GM12878 (cell line): ENCODE data around the gene LSM12. TPM values are rescaled to one million over a fixed set of nuclear protein-coding genes. Genes with fewer than 3 reads are reported as not detected.
A peak's percentile ranks its signal among the peaks of the same experiment; 100 is the strongest.

ENCODE experiments used
- BCL11A ChIP-seq: IDR thresholded peaks from 2 replicates; pipeline ENCODE4 v1.6.1; 2011; ENCODE audit warnings: low read depth, low read length
- BRCA1 ChIP-seq: IDR thresholded peaks from 2 replicates; pipeline ENCODE4 v1.6.1; 2011; ENCODE audit warnings: low read depth, low read length, improper control_type of control experiment
- EED ChIP-seq: sonication (generic); IDR thresholded peaks from 2 replicates; pipeline ENCODE4 v1.6.1; 2016; ENCODE audit warnings: antibody characterized with exemption, low read depth
- EGR1 ChIP-seq, 2 experiments: IDR thresholded peaks; 1 replicate in 1 of 2; 2 replicates in 1 of 2; pipeline ENCODE4 v1.6.1; 2011 to 2012; ENCODE audit warnings: low read depth in 2 of 2, low read length in 2 of 2, borderline replicate concordance in 1 of 2, mild to moderate bottlenecking in 1 of 2, moderate library complexity in 1 of 2
- FOS ChIP-seq: IDR thresholded peaks from 3 replicates; pipeline ENCODE4 v1.6.1; 2011; ENCODE audit warnings: borderline replicate concordance; ENCODE audit not compliant: insufficient read length; ENCODE audit errors: extremely low read depth
- FOXK2 ChIP-seq: fragments of 450-650 bp; IDR thresholded peaks from 2 replicates; pipeline ENCODE4 v1.6.1; 2017; ENCODE audit warnings: mild to moderate bottlenecking, moderate library complexity
- GATAD2B ChIP-seq: fragments of 450-650 bp; conservative IDR thresholded peaks from 2 replicates; pipeline ENCODE4 v1.6.1; 2017; ENCODE audit warnings: low read depth, mild to moderate bottlenecking, moderate library complexity
- MEF2A ChIP-seq: IDR thresholded peaks from 2 replicates; pipeline ENCODE4 v1.6.1; 2011; ENCODE audit warnings: low read depth, mild to moderate bottlenecking, low read length, moderate library complexity; ENCODE audit not compliant: insufficient read depth
- MEF2B ChIP-seq: fragments of 450-650 bp; IDR thresholded peaks from 2 replicates; pipeline ENCODE4 v1.6.1; 2018; ENCODE audit warnings: mild to moderate bottlenecking, moderate library complexity; ENCODE audit not compliant: partially characterized antibody, poor library complexity, severe bottlenecking
- MXI1 ChIP-seq: fragments of 150-350 bp; IDR thresholded peaks from 2 replicates; pipeline ENCODE4 v1.6.1; 2011; ENCODE audit warnings: low read depth, mild to moderate bottlenecking, inconsistent platforms, low read length, improper control_type of control experiment
- NFYB ChIP-seq: IDR thresholded peaks from 2 replicates; pipeline ENCODE4 v1.6.1; 2011; ENCODE audit warnings: low read depth, mild to moderate bottlenecking, low read length, improper control_type of control experiment, moderate library complexity; ENCODE audit not compliant: insufficient read depth
- NRF1 ChIP-seq: conservative IDR thresholded peaks from 2 replicates; pipeline ENCODE4 v1.6.1; 2011; ENCODE audit warnings: mild to moderate bottlenecking, low read depth, low read length, improper control_type of control experiment
- PAX8 ChIP-seq: fragments of 450-650 bp; IDR thresholded peaks from 2 replicates; pipeline ENCODE4 v1.6.1; 2017; ENCODE audit warnings: mild to moderate bottlenecking, moderate library complexity
- POLR2AphosphoS5 ChIP-seq: IDR thresholded peaks from 2 replicates; pipeline ENCODE4 v1.6.1; 2011; ENCODE audit warnings: mild to moderate bottlenecking, low read length, inconsistent platforms
- RCOR1 ChIP-seq: conservative IDR thresholded peaks from 2 replicates; pipeline ENCODE4 v1.6.1; 2012; ENCODE audit warnings: low read depth, low read length, improper control_type of control experiment
- SMAD1 ChIP-seq: fragments of 450-650 bp; IDR thresholded peaks from 2 replicates; pipeline ENCODE4 v1.6.1; 2018; ENCODE audit warnings: mild to moderate bottlenecking, low read depth; ENCODE audit not compliant: partially characterized antibody
- polyA plus RNA-seq, 11 experiments: library from polyadenylated mRNA; depleted of rRNA in 4 of 11; unstranded in 6 of 11; stranded (reverse) in 5 of 11; fragments of >200 nt; fragmentation: Nextera tagmentation in 4 of 11; fragmentation: Illumina TruSeq in 1 of 11; extraction: Ambion mirVana in 4 of 11; extraction: Trizol in 1 of 11; gene quantifications; 1 replicate in 1 of 11; 2 replicates in 10 of 11; pipeline versions ENCODE4 v1.2.1 to v1.2.3, GENCODE V29; 2011 to 2016; ENCODE audit warnings: inconsistent platforms in 2 of 11, missing spikeins in 2 of 11, low read depth in 1 of 11
- total RNA-seq, 4 experiments: library from RNA; depleted of rRNA in 3 of 4; stranded (reverse); fragments of >200 nt in 3 of 4; fragmentation: Illumina TruSeq in 1 of 4; extraction: Trizol in 1 of 4; gene quantifications; 2 replicates each; pipeline versions ENCODE4 v1.2.1 to v1.2.3, GENCODE V29; 2013 to 2021
- TF ChIP-seq, protein P1 (sequence below): fragments of 150-350 bp; IDR thresholded peaks from 2 replicates; pipeline ENCODE4 v1.6.1; 2014; ENCODE audit warnings: mild to moderate bottlenecking, low read depth, low read length
- TF ChIP-seq, protein P2 (sequence below): IDR thresholded peaks from 2 replicates; pipeline ENCODE4 v1.6.1; 2011; ENCODE audit warnings: mild to moderate bottlenecking, low read depth, low read length, moderate library complexity; ENCODE audit not compliant: insufficient replicate concordance
- TF ChIP-seq, protein P3 (sequence below): fragments of 450-650 bp; IDR thresholded peaks from 2 replicates; pipeline ENCODE4 v1.6.1; 2018; ENCODE audit warnings: borderline replicate concordance, mild to moderate bottlenecking; ENCODE audit not compliant: partially characterized antibody
- TF ChIP-seq, protein P4 (sequence below): IDR thresholded peaks from 2 replicates; pipeline ENCODE4 v1.6.1; 2012; ENCODE audit warnings: low read length, inconsistent platforms
- TF ChIP-seq, protein P5 (sequence below): fragments of 450-650 bp; IDR thresholded peaks from 2 replicates; pipeline ENCODE4 v1.6.1; 2017; ENCODE audit warnings: low read depth, mild to moderate bottlenecking, moderate library complexity

Gene LSM12
- total and polyA plus RNA-seq, 10 of the 15 experiments (the other 5 are each of a cell fraction or from before 2014, with no cell fraction given): 51.1 to 206 (median 70.8) TPM

DNA sequence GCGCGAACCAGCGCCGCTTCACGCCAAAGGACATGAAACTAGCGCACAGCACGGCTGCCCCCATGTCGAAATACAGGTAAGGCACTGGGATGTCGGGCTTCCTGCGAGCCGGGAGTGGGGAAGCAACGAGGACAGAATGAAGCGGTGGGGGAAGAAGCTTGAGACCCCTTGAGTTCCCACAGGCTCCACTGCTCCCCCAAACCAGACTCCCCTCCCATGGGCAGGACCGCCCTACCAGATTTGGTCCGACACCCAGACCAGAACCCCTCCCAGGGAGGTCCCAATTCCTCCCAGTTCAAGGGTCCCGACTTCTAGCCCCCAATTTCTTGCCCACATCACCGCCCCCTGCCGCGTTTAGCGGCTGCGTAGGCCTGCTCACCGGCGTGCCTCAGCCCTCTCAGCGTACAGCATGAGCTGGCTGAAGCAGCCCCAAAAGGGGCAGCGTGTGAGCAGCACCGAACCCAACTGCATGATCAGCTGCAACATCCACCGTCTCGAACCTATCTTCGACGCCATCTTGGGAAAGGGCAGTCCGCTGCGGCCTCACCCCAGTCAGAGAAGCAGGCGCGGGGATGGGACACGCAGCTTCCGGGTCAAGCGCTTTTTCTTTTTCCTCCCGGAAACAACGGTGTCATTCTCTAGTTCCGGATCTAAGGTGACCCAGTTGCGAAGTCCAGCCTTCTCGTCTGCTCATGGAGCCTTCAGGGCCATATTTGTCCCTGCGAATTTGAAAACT, 51.9 kb downstream of the LSM12 start, which contains the start of gene TMEM101 (continued):
- TF ChIP-seq NFYB (no peak), EED (no peak), MEF2A (peak; percentile 54; the same call in 1 of the 2 replicates), BRCA1 (no peak), GATAD2B (peak; percentile 27; the same call in 1 of the 2 replicates), PAX8 (no peak), FOS (no peak), MXI1 (peak; percentile 88), SMAD1 (no peak), RCOR1 (no peak), POLR2AphosphoS5 (peak; percentile 79), MEF2B (no peak), FOXK2 (no peak), NRF1 (peak; percentile 64), BCL11A (no peak), EGR1 (IDR thresholded peaks at IDR 0.05; ENCODE audit: borderline replicate concordance in 1 of 2, low read depth in 2 of 2, low read length in 2 of 2) (peak; percentile 44 to 55; a peak in 2 of 3 replicates)
- TF ChIP-seq, protein P1, sequence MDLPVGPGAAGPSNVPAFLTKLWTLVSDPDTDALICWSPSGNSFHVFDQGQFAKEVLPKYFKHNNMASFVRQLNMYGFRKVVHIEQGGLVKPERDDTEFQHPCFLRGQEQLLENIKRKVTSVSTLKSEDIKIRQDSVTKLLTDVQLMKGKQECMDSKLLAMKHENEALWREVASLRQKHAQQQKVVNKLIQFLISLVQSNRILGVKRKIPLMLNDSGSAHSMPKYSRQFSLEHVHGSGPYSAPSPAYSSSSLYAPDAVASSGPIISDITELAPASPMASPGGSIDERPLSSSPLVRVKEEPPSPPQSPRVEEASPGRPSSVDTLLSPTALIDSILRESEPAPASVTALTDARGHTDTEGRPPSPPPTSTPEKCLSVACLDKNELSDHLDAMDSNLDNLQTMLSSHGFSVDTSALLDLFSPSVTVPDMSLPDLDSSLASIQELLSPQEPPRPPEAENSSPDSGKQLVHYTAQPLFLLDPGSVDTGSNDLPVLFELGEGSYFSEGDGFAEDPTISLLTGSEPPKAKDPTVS: peak; percentile 74; the same call in 1 of the 2 replicates
- TF ChIP-seq, protein P2, sequence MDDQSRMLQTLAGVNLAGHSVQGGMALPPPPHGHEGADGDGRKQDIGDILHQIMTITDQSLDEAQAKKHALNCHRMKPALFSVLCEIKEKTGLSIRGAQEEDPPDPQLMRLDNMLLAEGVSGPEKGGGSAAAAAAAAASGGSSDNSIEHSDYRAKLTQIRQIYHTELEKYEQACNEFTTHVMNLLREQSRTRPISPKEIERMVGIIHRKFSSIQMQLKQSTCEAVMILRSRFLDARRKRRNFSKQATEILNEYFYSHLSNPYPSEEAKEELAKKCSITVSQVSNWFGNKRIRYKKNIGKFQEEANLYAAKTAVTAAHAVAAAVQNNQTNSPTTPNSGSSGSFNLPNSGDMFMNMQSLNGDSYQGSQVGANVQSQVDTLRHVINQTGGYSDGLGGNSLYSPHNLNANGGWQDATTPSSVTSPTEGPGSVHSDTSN: no peak
- TF ChIP-seq, protein P3, sequence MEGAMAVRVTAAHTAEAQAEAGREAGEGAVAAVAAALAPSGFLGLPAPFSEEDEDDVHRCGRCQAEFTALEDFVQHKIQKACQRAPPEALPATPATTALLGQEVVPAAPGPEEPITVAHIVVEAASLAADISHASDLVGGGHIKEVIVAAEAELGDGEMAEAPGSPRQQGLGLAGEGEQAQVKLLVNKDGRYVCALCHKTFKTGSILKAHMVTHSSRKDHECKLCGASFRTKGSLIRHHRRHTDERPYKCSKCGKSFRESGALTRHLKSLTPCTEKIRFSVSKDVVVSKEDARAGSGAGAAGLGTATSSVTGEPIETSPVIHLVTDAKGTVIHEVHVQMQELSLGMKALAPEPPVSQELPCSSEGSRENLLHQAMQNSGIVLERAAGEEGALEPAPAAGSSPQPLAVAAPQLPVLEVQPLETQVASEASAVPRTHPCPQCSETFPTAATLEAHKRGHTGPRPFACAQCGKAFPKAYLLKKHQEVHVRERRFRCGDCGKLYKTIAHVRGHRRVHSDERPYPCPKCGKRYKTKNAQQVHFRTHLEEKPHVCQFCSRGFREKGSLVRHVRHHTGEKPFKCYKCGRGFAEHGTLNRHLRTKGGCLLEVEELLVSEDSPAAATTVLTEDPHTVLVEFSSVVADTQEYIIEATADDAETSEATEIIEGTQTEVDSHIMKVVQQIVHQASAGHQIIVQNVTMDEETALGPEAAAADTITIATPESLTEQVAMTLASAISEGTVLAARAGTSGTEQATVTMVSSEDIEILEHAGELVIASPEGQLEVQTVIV: peak; percentile 62
- TF ChIP-seq, protein P4, sequence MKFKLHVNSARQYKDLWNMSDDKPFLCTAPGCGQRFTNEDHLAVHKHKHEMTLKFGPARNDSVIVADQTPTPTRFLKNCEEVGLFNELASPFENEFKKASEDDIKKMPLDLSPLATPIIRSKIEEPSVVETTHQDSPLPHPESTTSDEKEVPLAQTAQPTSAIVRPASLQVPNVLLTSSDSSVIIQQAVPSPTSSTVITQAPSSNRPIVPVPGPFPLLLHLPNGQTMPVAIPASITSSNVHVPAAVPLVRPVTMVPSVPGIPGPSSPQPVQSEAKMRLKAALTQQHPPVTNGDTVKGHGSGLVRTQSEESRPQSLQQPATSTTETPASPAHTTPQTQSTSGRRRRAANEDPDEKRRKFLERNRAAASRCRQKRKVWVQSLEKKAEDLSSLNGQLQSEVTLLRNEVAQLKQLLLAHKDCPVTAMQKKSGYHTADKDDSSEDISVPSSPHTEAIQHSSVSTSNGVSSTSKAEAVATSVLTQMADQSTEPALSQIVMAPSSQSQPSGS: no peak
- TF ChIP-seq, protein P5, sequence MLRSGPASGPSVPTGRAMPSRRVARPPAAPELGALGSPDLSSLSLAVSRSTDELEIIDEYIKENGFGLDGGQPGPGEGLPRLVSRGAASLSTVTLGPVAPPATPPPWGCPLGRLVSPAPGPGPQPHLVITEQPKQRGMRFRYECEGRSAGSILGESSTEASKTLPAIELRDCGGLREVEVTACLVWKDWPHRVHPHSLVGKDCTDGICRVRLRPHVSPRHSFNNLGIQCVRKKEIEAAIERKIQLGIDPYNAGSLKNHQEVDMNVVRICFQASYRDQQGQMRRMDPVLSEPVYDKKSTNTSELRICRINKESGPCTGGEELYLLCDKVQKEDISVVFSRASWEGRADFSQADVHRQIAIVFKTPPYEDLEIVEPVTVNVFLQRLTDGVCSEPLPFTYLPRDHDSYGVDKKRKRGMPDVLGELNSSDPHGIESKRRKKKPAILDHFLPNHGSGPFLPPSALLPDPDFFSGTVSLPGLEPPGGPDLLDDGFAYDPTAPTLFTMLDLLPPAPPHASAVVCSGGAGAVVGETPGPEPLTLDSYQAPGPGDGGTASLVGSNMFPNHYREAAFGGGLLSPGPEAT: peak; percentile 99
